ENCODE results near the gene PLA2R1.

DNA sequence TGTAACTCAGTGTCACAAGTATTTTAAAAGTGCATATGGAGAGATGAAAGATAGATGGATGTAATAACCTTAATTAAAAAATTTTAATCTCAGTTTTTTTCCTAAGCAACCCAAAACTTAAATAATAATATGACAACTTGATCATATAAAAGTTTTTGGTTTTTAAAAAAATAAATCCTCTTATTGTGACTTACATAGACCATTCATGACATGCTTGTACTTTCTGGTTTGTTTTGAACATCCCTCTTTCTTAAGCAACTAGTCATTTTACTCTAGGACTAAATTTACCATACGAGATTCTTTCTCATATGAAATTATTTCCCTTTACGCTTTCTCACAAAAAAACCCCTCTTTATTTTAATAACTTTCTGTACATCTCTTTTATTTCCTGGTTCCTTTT, 6.5 kb upstream of the PLA2R1 start:
- TF ChIP-seq CTCF (IDR thresholded peaks at IDR 0.05): no peak
- TF ChIP-seq POLR2A (IDR thresholded peaks at IDR 0.05): no peak
- no peak for TF ChIP-seq EP300 (IDR thresholded peaks at IDR 0.05)

Data from ovary (tissue), 3 donors.